GM23338 (cell line): ENCODE measurements around the gene HSF4.

Source experiments
- EZH2 ChIP-seq: fragments of 200-600 bp; sonication (generic); IDR thresholded peaks from one replicate; pipeline ENCODE4 v1.8.0; 2017; ENCODE audit warnings: antibody characterized with exemption, mild to moderate bottlenecking, low read depth; ENCODE audit not compliant: unreplicated experiment
- EZH2phosphoT487 ChIP-seq: fragments of 200-600 bp; sonication (generic); IDR thresholded peaks from one replicate; pipeline ENCODE4 v1.8.1; 2018; ENCODE audit warnings: antibody characterized with exemption; ENCODE audit not compliant: unreplicated experiment
- POLR2AphosphoS5 ChIP-seq: IDR thresholded peaks from 2 replicates; pipeline ENCODE4 v1.6.1; 2016; ENCODE audit warnings: antibody characterized with exemption, low read depth
- TF ChIP-seq, protein P1 (sequence below), 2 experiments: fragments of 200-600 bp in 1 of 2; sonication (generic) in 1 of 2; conservative IDR thresholded peaks; 2 replicates each; pipeline versions ENCODE4 v1.5.1 to v1.6.1; 2016 to 2017; ENCODE audit warnings: antibody characterized with exemption in 2 of 2, low read depth in 2 of 2, mild to moderate bottlenecking in 2 of 2, moderate library complexity in 1 of 2

DNA sequence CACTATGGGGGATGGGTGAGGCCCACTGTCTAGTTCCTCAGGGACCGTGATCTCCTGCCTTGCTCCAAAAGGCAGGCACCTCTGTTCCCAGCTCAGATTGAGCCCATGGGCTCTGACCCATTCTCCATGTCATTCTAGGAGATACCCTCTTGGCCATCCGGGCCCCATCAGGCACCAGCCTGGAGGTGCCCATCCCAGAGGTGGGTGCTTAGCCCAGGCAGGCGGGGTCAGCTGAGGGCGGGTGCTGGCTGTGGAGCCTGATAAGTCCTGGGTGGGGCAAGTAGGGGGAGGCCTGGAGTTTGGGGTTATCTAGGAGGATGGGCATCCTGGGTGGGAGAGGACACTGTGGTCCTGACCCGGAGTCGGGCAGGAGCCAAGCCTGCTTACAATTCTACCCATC is 29.7 kb downstream of the HSF4 start:
- TF ChIP-seq, protein P1, sequence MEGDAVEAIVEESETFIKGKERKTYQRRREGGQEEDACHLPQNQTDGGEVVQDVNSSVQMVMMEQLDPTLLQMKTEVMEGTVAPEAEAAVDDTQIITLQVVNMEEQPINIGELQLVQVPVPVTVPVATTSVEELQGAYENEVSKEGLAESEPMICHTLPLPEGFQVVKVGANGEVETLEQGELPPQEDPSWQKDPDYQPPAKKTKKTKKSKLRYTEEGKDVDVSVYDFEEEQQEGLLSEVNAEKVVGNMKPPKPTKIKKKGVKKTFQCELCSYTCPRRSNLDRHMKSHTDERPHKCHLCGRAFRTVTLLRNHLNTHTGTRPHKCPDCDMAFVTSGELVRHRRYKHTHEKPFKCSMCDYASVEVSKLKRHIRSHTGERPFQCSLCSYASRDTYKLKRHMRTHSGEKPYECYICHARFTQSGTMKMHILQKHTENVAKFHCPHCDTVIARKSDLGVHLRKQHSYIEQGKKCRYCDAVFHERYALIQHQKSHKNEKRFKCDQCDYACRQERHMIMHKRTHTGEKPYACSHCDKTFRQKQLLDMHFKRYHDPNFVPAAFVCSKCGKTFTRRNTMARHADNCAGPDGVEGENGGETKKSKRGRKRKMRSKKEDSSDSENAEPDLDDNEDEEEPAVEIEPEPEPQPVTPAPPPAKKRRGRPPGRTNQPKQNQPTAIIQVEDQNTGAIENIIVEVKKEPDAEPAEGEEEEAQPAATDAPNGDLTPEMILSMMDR (conservative IDR thresholded peaks at IDR 0.05; ENCODE audit: low read depth in 2 of 2) = no peak
- TF ChIP-seq EZH2 = no peak
- no peak for TF ChIP-seq POLR2AphosphoS5
- TF ChIP-seq EZH2phosphoT487 = no peak
